RPMI7951 (cell line): ENCODE results near the gene PNLIPRP3. TPM values are rescaled to one million over a fixed set of nuclear protein-coding genes. Genes with fewer than 3 reads are reported as not detected.
A peak's percentile ranks its signal among the peaks of the same experiment; 100 is the strongest.

Source experiments
- DNase-seq: peaks from one replicate; pipeline ENCODE4 v3.0.0-alpha.2; 2012; ENCODE audit warnings: low read depth
- total RNA-seq: library from RNA; depleted of rRNA; stranded (reverse); fragments of >200 nt; shearing (Covaris generic); gene quantifications from 2 replicates; pipeline ENCODE4 v1.2.3, GENCODE V29; 2014; rRNA removed

Gene PNLIPRP3
- total RNA-seq, 1 experiment from 2014 or later, result not detected

DNA sequence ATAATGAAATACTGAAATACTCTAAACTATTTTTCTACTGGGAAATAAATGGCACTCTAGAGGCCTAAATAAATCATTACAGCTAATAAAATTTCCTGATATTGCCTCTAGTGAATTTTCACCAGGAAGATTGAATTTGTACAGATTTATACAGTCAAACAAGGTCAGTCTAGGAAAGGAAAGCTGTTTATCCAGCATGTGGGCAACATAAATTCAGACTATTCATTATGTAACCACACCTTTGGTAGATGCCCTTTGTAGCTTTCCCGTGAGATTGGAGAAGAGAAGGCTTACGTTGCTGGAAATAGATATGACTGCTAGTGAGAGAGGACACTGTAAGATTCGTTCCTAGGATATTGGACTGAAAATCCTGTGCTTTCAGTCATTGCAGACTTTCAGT is 82.9 kb downstream of the PNLIPRP3 start:
- no peak for DNase-seq

DNA sequence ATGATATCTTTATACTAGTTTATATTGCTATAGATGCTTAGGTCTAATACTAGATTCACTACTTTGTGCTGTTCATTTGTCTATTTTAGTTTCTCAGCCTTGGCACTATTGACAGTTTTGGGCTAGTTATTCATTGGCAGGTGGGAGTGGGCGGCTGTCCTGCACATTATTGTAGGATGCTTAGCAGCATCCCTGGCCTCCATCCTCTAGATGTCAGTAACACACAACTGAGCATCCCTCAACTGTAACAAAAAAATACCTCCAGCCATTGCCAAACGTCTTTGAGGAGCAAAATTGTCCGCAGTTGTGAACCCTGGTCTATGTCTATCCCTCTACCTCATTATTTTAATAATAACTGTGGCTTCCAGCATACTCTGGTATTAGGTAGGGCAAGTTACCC is 83.7 kb downstream of the PNLIPRP3 start:
- DNase-seq, result no peak

DNA sequence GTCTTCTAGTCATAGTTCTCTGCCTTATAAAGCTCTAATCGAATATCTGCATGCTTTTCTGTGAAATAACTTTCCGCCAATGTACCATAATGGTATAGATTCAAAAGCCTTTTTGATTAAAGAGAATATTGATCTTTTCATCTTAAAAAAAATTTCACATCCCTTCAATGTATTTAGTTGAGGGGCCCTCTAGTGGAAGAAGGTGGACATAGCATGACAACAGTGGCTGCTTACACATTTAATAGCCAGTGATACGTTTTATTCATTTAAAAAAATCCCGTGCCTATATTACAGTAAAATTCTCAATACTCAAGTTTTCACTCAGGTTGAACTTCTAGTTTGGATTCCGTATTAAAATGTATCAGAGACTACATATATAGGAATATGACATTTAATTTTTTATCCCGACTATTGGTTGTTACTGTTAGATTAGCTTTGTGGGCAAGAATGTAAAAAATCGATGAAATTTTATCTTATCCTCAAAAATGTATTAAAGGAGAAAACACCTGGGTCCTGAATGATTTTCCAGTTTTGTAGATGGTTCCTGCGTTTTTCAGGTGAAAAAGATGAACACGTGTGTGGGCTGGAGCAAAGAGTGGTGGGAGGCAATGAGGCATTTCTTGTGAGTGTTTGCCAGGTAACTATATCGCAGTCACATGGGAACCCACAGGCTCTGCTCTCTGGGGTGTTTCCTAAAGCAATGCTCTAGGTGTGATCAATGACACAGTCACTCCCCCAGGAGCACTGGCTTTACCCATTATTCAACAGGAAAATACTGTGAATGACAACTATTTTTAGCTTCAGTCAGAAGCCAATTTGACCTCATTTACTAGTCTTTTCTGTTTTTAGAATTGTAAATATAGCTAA is 94.0 kb downstream of the PNLIPRP3 start:
- peak; percentile 19 for DNase-seq

DNA sequence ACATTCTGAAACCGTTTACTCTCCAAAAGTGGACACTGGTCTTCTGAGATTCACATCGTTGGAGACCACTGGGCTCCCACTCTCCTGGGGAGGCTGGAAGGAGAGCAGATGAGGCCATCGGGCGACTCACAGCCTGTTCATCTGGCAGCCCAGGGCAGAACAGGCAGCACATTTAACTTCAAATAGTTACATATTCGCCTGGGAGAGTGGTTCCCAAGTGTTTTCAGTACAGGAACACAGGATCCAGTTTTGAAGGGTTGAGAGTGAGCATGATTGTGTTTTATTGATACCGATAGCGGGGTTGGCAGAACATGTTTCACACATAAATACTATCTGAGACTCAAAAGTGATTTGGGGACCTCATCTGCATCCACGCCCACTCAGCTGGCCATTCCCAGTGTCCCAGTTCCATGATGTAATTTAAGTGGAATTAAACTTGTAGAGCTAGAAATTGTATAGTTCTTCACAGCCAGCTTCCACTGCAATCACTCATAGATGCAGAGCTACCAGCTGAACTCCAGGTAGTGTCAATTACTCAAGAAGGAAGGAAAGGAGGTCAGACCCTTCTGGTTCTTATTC is 95.2 kb downstream of the PNLIPRP3 start:
- no peak for DNase-seq

DNA sequence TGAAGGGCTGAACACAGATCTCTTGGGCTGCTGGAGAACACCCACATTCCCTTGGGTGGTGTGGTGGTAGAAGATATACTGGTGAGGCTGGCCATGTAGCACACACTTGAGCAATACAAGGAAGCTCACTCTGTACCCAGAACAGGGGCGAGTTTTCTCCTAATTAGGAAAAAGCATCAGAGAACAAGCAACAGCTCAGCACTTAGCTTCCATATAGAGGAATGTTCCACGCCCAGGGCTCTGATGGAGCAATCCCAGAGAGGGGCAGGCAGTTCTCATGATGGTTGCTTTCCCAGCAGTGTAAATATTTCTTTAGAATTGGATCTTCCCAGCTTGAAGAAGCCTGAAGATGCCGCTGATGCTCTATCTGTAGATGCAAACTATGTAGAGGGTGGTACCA is 97.1 kb downstream of the PNLIPRP3 start:
- no peak for DNase-seq

DNA sequence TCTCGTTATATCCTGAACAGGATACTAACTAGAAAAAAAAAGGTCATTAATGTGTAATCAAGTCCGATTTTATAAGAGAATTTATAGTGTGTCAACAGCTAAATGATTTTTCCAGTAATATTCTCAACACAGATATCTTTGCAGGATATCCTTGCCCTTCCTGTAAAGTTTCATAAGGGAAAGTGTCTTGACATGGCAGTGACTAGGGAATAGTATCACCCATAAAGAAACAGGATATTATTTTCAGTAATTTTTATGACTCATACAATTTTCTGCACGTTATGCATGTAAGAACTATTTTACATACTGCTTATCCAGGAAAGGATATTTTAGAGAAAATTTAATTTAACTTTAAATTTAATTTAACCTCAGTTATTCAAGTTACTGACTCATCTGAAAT is 98.6 kb downstream of the PNLIPRP3 start:
- no peak for DNase-seq

Other genes with a start within 250 kb of the PNLIPRP3 start
- gene GFRA1, start 154.6 kb upstream of the PNLIPRP3 start, total RNA-seq, result 0.68 and 0.72 TPM in 2 replicates
- not detected in 2 replicates for gene CCDC172, start 103.4 kb upstream of the PNLIPRP3 start, total RNA-seq
- gene PNLIP, start 118.1 kb downstream of the PNLIPRP3 start, total RNA-seq, result not detected in 2 replicates
- gene PNLIPRP1, start 163.1 kb downstream of the PNLIPRP3 start, total RNA-seq, result not detected in 2 replicates
- gene PNLIPRP2, start 193.1 kb downstream of the PNLIPRP3 start, total RNA-seq, result not detected in 2 replicates